Activated CD4-positive, alpha-beta T cell treated with anti-CD3 and anti-CD28 coated beads, Interleukin-2, amount 50 U/mL, for 24 hours (primary cell): ENCODE results near the gene PCDHGB4.
"Not testable (repeated sequence)": the region's sequence is repeated elsewhere in the genome, so short reads cannot be mapped to it uniquely, and the experiment has no call there.

Source experiments
- DNase-seq, 2 donors: peaks; one replicate each; pipeline ENCODE4 v3.0.0-alpha.2; 2020; ENCODE audit warnings: low read depth in 1 of 2, low spot score in 1 of 2

PCDHGB4 gene

GRCh38 chr5:141397756-141398551 is 10.5 kb downstream of the PCDHGB4 start, which contains the start of gene PCDHGB5:
PCDHGB5 (plus strand) TSS chr5:141397947; CDS start chr5:141398128, 181 bp downstream.
- DNase-seq, result not testable (repeated sequence)

- no peak for DNase-seq
Measured at GRCh38 chr5:141398608-141399007, 11.1 kb downstream of the PCDHGB4 start.

- no peak for DNase-seq
Measured at GRCh38 chr5:141399555-141400258, 12.2 kb downstream of the PCDHGB4 start.

- no peak for DNase-seq
Measured at GRCh38 chr5:141402553-141403243, 15.2 kb downstream of the PCDHGB4 start, which contains the start of gene PCDHGA9. PCDHGA9 (plus strand) TSS chr5:141402778; CDS start chr5:141402953, 175 bp downstream.

- no peak for DNase-seq
Measured at GRCh38 chr5:141403387-141403786, 15.9 kb downstream of the PCDHGB4 start.

GRCh38 chr5:141407790-141408505 is 20.4 kb downstream of the PCDHGB4 start, which contains the start of gene PCDHGB6:
PCDHGB6 (plus strand) TSS chr5:141408021; CDS start chr5:141408203, 182 bp downstream.
- peak in 1 of 2 donors; percentile 24 for DNase-seq

- no peak for DNase-seq
Measured at GRCh38 chr5:141409598-141410306, 22.3 kb downstream of the PCDHGB4 start.

GRCh38 chr5:141411575-141411974 is 24.1 kb downstream of the PCDHGB4 start:
- DNase-seq, result no peak

GRCh38 chr5:141412854-141413539 is 25.5 kb downstream of the PCDHGB4 start, which contains the start of gene PCDHGA10:
PCDHGA10 (plus strand) TSS chr5:141412987; CDS start chr5:141413176, 189 bp downstream.
- peak in 1 of 2 donors; percentile 42 for DNase-seq

- no peak for DNase-seq
Measured at GRCh38 chr5:141413540-141414069, 26.1 kb downstream of the PCDHGB4 start.

- DNase-seq, result not testable (repeated sequence)
Measured at GRCh38 chr5:141414548-141415274, 27.2 kb downstream of the PCDHGB4 start.

- DNase-seq, result not testable (repeated sequence)
Measured at GRCh38 chr5:141415275-141415618, 27.7 kb downstream of the PCDHGB4 start.

- DNase-seq, result not testable (repeated sequence)
Measured at GRCh38 chr5:141417494-141418172, 30.1 kb downstream of the PCDHGB4 start, which contains the start of gene PCDHGB7. PCDHGB7 (plus strand) TSS chr5:141417677; CDS start chr5:141417860, 183 bp downstream.

- no peak for DNase-seq
Measured at GRCh38 chr5:141419074-141419880, 31.8 kb downstream of the PCDHGB4 start.

GRCh38 chr5:141420855-141421488 is 33.5 kb downstream of the PCDHGB4 start, which contains the start of gene PCDHGA11:
PCDHGA11 (plus strand) TSS chr5:141421051; CDS start chr5:141421228, 177 bp downstream.
- peak in 1 of 2 donors; percentile 40 for DNase-seq

GRCh38 chr5:141421489-141421855 is 34.0 kb downstream of the PCDHGB4 start:
- DNase-seq, result no peak
